Measurements from ENCODE around the gene EEF1A2.

The EEF1A2 gene

GRCh38 chr20:63536997-63537524, 38.2 kb upstream of the EEF1A2 start, which contains the start of gene PTK6:
PTK6 (minus strand) TSS chr20:63537376; CDS start chr20:63537314, 62 bp downstream.
- no peak for DNase-seq

- no peak for DNase-seq
Observed at GRCh38 chr20:63536241-63536977, 37.5 kb upstream of the EEF1A2 start.

GRCh38 chr20:63534831-63535651, 36.2 kb upstream of the EEF1A2 start:
- no peak for DNase-seq

GRCh38 chr20:63534427-63534830, 35.5 kb upstream of the EEF1A2 start:
- no peak for DNase-seq

GRCh38 chr20:63533871-63534393, 35.0 kb upstream of the EEF1A2 start:
- DNase-seq, result no peak

- DNase-seq, result no peak
Observed at GRCh38 chr20:63533388-63533787, 34.5 kb upstream of the EEF1A2 start.

- DNase-seq, result no peak
Observed at GRCh38 chr20:63532449-63532971, 33.6 kb upstream of the EEF1A2 start.

GRCh38 chr20:63531686-63532448, 33.0 kb upstream of the EEF1A2 start:
- DNase-seq, result no peak

- no peak for DNase-seq
Observed at GRCh38 chr20:63530788-63531160, 31.9 kb upstream of the EEF1A2 start.

- no peak for DNase-seq
Observed at GRCh38 chr20:63529861-63530787, 31.2 kb upstream of the EEF1A2 start.

GRCh38 chr20:63529180-63529860, 30.4 kb upstream of the EEF1A2 start:
- no peak for DNase-seq

- DNase-seq, result no peak
Observed at GRCh38 chr20:63527184-63527583, 28.3 kb upstream of the EEF1A2 start.

GRCh38 chr20:63525971-63526370, 27.1 kb upstream of the EEF1A2 start:
- DNase-seq, result no peak

GRCh38 chr20:63525185-63525584, 26.3 kb upstream of the EEF1A2 start:
- no peak for DNase-seq

- no peak for DNase-seq
Observed at GRCh38 chr20:63522981-63523611, 24.2 kb upstream of the EEF1A2 start.

- DNase-seq, result no peak
Observed at GRCh38 chr20:63522091-63522868, 23.4 kb upstream of the EEF1A2 start.

GRCh38 chr20:63521602-63522001, 22.7 kb upstream of the EEF1A2 start:
- no peak for DNase-seq

- peak; percentile 65 for DNase-seq
Observed at GRCh38 chr20:63520934-63521601, 22.2 kb upstream of the EEF1A2 start.

GRCh38 chr20:63520504-63520933, 21.6 kb upstream of the EEF1A2 start, which contains the start of gene PPDPF:
PPDPF (plus strand) TSS chr20:63520765; CDS start chr20:63521309, 544 bp downstream.
- peak; percentile 84 for DNase-seq

Measured in CD4-positive, alpha-beta T cell treated with Interleukin-17A for 1 hour (primary cell).